WI38 (cell line): ENCODE measurements around the gene SAMD4A.

Experiments
- H3K4me3 ChIP-seq: 2 replicates; pipeline ENCODE4 v1.5.1; 2011; ENCODE audit warnings: low read depth, mild to moderate bottlenecking, control low read depth, low read length
- CTCF ChIP-seq: IDR thresholded peaks from 2 replicates; pipeline ENCODE4 v1.5.1; 2012; ENCODE audit warnings: low read depth, mild to moderate bottlenecking, control low read depth, low read length

The SAMD4A gene

GRCh38 chr14:54597795-54598443, 31.0 kb downstream of the SAMD4A start:
- TF ChIP-seq CTCF = no peak

GRCh38 chr14:54599966-54600716, 33.2 kb downstream of the SAMD4A start:
- H3K4me3 ChIP-seq = no peak overlapping the region
- no peak for TF ChIP-seq CTCF

More at GRCh38 chr14:54597795-54598443, 31.0 kb downstream of the SAMD4A start:
- H3K4me3 ChIP-seq = no peak overlapping the region

- TF ChIP-seq CTCF = no peak
Measured at GRCh38 chr14:54600717-54601109, 33.8 kb downstream of the SAMD4A start.

GRCh38 chr14:54603362-54603761, 36.4 kb downstream of the SAMD4A start:
- no peak for TF ChIP-seq CTCF
- H3K4me3 ChIP-seq = no peak overlapping the region

More at GRCh38 chr14:54600717-54601109, 33.8 kb downstream of the SAMD4A start:
- H3K4me3 ChIP-seq = no peak overlapping the region

GRCh38 chr14:54606178-54606577, 39.2 kb downstream of the SAMD4A start:
- no peak overlapping the region for H3K4me3 ChIP-seq
- TF ChIP-seq CTCF = no peak

GRCh38 chr14:54606631-54607133, 39.8 kb downstream of the SAMD4A start:
- TF ChIP-seq CTCF = no peak
- no peak overlapping the region for H3K4me3 ChIP-seq

GRCh38 chr14:54609576-54609975, 42.6 kb downstream of the SAMD4A start:
- TF ChIP-seq CTCF = no peak
- H3K4me3 ChIP-seq = no peak overlapping the region
